NCI-H82 treated with DMSO at 0.1 percent for 48 hours (cell line): ENCODE measurements around the gene HMCN2.

Source experiments
- DNase-seq: peaks from one replicate; lab custom pipeline; 2025; ENCODE audit not compliant: unreplicated experiment; lab: John Stamatoyannopoulos, UW

The HMCN2 gene

GRCh38 chr9:130461218-130461630 is 195.7 kb downstream of the HMCN2 start:
- no peak for DNase-seq

GRCh38 chr9:130461731-130462130 is 196.2 kb downstream of the HMCN2 start:
- no peak for DNase-seq

- no peak for DNase-seq
Observed at GRCh38 chr9:130462685-130463540, 197.4 kb downstream of the HMCN2 start.

- no peak for DNase-seq
Observed at GRCh38 chr9:130463763-130464745, 198.5 kb downstream of the HMCN2 start.

GRCh38 chr9:130465383-130466096 is 200.0 kb downstream of the HMCN2 start:
- DNase-seq = no peak

- peak; percentile 53 for DNase-seq
Observed at GRCh38 chr9:130466537-130467217, 201.1 kb downstream of the HMCN2 start.

- peak; percentile 96 for DNase-seq
Observed at GRCh38 chr9:130467316-130467715, 201.8 kb downstream of the HMCN2 start.

GRCh38 chr9:130468566-130468965 is 203.0 kb downstream of the HMCN2 start:
- no peak for DNase-seq

GRCh38 chr9:130470269-130470668 is 204.7 kb downstream of the HMCN2 start:
- no peak for DNase-seq

GRCh38 chr9:130470950-130471349 is 205.4 kb downstream of the HMCN2 start:
- DNase-seq = no peak

GRCh38 chr9:130471411-130472183 is 206.0 kb downstream of the HMCN2 start:
- no peak for DNase-seq

GRCh38 chr9:130472184-130472705 is 206.7 kb downstream of the HMCN2 start:
- no peak for DNase-seq

GRCh38 chr9:130473009-130473408 is 207.4 kb downstream of the HMCN2 start:
- no peak for DNase-seq

- DNase-seq = no peak
Observed at GRCh38 chr9:130473566-130473965, 208.0 kb downstream of the HMCN2 start.

- no peak for DNase-seq
Observed at GRCh38 chr9:130474106-130474505, 208.5 kb downstream of the HMCN2 start.

GRCh38 chr9:130476151-130476730 is 210.7 kb downstream of the HMCN2 start:
- DNase-seq = no peak

GRCh38 chr9:130477564-130477963 is 212.0 kb downstream of the HMCN2 start:
- DNase-seq = no peak

- DNase-seq = no peak
Observed at GRCh38 chr9:130478152-130478551, 212.6 kb downstream of the HMCN2 start.
